Spinal cord (tissue), 10 donors: ENCODE results near the gene FAM193A. TPM values are rescaled to one million over a fixed set of nuclear protein-coding genes. Genes with fewer than 3 reads are reported as not detected.

Source experiments
- DNase-seq, 6 donors: peaks; one replicate each; pipeline versions ENCODE4 v3.0.0 to v3.0.0-alpha.2; 2013 to 2015; ENCODE audit warnings: low spot score in 6 of 6, low read depth in 4 of 6
- H3K27ac ChIP-seq: one replicate; pipeline ENCODE4 v1.5.1; 2013; ENCODE audit warnings: low read depth, low read length, control low read depth
- H3K27me3 ChIP-seq: one replicate; pipeline ENCODE4 v1.6.1; 2013; ENCODE audit warnings: low read length; ENCODE audit not compliant: control insufficient read depth, insufficient read depth
- H3K36me3 ChIP-seq: one replicate; pipeline ENCODE4 v1.6.1; 2013; ENCODE audit warnings: low read length; ENCODE audit not compliant: control insufficient read depth, insufficient read depth
- H3K4me1 ChIP-seq: one replicate; pipeline ENCODE4 v1.6.1; 2013; ENCODE audit warnings: low read length; ENCODE audit not compliant: control insufficient read depth, insufficient read depth
- H3K4me3 ChIP-seq: one replicate; pipeline ENCODE4 v1.5.1; 2013; ENCODE audit warnings: low read depth, low read length, control low read depth
- H3K9me3 ChIP-seq: one replicate; pipeline ENCODE4 v1.6.1; 2013; ENCODE audit warnings: low read length; ENCODE audit not compliant: control insufficient read depth, insufficient read depth
- WGBS: methylation state at CpG from one replicate; pipeline ENCODE4 v1.1.5; 2013; ENCODE audit warnings: missing lambda C conversion rate; ENCODE audit not compliant: insufficient coverage; 5-methylcytosine and 5-hydroxymethylcytosine counted together
- polyA plus RNA-seq, 2 donors: library from polyadenylated mRNA; unstranded; fragments of 120-200 nt; gene quantifications; one replicate each; pipeline ENCODE4 v1.2.1, GENCODE V29; 2013; ENCODE audit not compliant: insufficient read length in 2 of 2
- total RNA-seq, 2 donors: library from RNA; depleted of rRNA in 1 of 2; stranded (reverse); fragments of 120-200 nt in 1 of 2; fragments of >200 nt in 1 of 2; gene quantifications; one replicate each; pipeline versions ENCODE4 v1.2.3 to v1.2.4, GENCODE V29; 2013 to 2014
- donor health status: healthy.

The FAM193A gene
- total and polyA plus RNA-seq, 4 donors, result 16.2 to 35.1 (median 28.9) TPM

DNA sequence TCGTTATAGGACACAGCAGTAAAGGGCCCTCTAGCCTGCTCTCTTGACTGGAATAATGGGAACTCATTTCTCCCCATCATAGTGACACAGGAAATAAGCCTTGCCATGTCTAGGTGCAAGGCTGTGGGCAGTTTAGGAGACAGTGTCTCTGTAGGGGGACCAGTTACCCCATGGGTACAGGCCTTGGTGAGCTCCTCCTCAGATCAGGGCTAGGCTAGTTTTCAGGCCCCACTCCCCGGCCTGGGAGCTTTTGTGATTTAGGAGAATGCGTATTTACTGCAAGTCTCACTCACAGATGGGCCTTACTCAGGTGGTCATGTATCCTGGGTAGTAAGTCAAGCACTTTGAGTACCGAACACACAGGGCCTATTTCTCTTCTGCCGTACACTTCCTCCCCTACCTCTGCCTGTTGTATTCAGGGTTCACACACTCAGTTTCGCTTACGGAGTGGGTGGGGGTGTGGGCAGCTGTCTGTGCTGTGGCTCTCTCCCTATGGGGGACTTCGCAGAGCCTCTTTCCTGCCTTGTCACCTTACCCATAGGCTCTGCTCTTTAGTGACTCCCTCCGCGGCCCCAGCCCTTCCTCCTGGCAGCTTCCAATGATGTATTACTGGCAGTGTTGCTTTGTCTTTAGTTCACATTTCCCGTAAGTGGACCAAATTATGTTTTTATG is 34.2 kb downstream of the FAM193A start:
- no CpG with 5 or more reads among the region's 11 CpGs for WGBS
- Histone ChIP-seq H3K36me3 (no peaks in the 10 kb centered on the region), H3K4me3 (no peak overlapping the region), H3K27ac (no peak overlapping the region), H3K27me3 (no peaks in the 10 kb centered on the region), H3K4me1 (peaks cover 24% of the 10 kb centered on the region), H3K9me3 (no peaks in the 10 kb centered on the region)
- no peak for DNase-seq

DNA sequence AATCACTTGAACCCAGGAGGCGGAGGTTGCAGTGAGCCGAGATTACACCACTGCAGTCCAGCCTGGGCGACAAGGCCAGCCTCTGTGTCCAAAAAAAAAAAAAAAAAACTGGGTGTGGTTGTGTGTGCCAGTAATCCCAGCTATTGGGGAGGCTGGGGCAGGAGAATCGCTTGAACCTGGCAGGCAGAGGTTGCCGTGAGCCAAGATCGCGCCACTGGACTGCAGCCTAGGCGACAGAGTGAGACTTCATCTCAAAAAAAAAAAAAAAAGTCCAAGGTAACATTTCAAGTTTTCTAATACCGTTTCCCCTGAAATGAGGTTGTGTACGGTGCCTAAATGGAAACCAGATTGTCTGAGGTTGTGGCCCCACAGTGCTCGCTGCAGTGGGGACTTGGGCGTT is 35.6 kb downstream of the FAM193A start:
- no peak overlapping the region for H3K27ac ChIP-seq
- H3K4me3 ChIP-seq, result no peak overlapping the region
- DNase-seq, result no peak
- no peaks in the 10 kb centered on the region for H3K27me3 ChIP-seq
- peaks cover 24% of the 10 kb centered on the region for H3K4me1 ChIP-seq
- H3K36me3 ChIP-seq, result no peaks in the 10 kb centered on the region
- no peaks in the 10 kb centered on the region for H3K9me3 ChIP-seq
- WGBS, result 98% methylated on average over 6 of the region's 12 CpGs

DNA sequence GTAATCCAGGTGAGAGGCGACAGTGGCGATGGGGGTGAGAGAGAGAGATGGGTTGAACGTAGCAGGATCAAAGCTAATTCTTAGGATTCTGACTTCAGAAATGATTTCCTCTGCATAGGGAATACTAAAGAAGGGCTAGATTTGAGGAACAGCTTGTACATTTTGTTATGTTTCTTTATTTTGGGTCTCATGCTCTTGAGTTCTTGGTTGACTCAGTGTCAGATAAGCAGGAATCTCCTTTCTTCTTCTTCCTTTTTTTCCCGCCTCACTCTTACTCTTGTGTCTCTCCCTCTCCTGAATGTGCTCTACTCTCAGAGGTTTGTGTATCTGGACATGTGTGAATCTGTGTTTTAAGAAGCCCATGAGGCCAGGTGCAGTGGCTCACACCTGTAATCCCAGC is 36.4 kb downstream of the FAM193A start:
- DNase-seq, result no peak
- peaks cover 24% of the 10 kb centered on the region for H3K4me1 ChIP-seq
- no peak overlapping the region for H3K4me3 ChIP-seq
- H3K27me3 ChIP-seq, result no peaks in the 10 kb centered on the region
- no peaks in the 10 kb centered on the region for H3K9me3 ChIP-seq
- H3K27ac ChIP-seq, result no peak overlapping the region
- H3K36me3 ChIP-seq, result no peaks in the 10 kb centered on the region
- 93% methylated on average over 3 of the region's 4 CpGs for WGBS

DNA sequence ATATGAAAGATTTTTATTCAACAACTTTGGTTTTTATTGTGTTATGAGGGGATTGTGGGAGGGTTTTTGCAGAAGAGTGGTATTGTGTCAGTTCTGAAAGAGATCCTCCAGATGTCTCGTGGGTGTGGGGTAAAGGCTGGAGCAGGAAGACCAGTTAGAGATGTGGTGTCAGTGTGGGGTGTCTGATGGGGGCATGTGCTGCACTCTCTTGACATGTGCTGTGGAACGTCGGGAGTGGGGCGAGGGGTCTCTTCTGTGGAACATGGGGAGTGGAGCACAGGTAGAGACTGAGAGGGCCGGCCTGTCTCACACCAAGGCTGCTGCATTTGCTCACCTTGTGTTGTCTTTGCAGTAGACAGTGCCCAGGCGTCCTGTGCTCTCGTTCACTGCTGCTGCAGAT is 37.6 kb downstream of the FAM193A start:
- Histone ChIP-seq H3K4me3 (no peak overlapping the region), H3K9me3 (no peaks in the 10 kb centered on the region), H3K4me1 (peaks cover 24% of the 10 kb centered on the region), H3K27me3 (no peaks in the 10 kb centered on the region), H3K36me3 (no peaks in the 10 kb centered on the region), H3K27ac (no peak overlapping the region)
- no peak for DNase-seq
- 83% methylated on average over 6 of the region's 7 CpGs for WGBS

DNA sequence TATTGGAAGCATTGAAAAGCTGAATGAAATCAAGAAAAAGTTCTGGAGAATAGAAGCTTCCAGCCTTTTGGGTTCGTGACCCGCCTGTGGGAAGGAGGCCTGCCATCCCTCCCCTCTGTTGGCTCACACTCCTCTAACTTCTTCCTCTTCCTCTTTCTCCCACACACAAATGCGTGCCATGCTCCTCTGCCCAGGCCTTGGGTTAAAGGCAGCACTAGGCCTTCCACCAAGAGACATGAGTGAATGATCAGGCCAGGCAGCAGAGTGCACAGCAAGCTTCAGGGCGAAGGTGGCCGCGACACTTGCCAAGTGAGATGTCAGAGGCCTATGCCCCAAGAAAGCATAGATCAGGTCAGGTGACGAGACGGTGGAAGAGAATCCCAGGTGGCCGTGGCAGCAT is 38.4 kb downstream of the FAM193A start:
- Histone ChIP-seq H3K4me3 (no peak overlapping the region), H3K27me3 (no peaks in the 10 kb centered on the region), H3K36me3 (no peaks in the 10 kb centered on the region), H3K27ac (no peak overlapping the region), H3K9me3 (no peaks in the 10 kb centered on the region), H3K4me1 (peaks cover 24% of the 10 kb centered on the region)
- 88% methylated on average over 7 of the region's 9 CpGs for WGBS
- no peak for DNase-seq

DNA sequence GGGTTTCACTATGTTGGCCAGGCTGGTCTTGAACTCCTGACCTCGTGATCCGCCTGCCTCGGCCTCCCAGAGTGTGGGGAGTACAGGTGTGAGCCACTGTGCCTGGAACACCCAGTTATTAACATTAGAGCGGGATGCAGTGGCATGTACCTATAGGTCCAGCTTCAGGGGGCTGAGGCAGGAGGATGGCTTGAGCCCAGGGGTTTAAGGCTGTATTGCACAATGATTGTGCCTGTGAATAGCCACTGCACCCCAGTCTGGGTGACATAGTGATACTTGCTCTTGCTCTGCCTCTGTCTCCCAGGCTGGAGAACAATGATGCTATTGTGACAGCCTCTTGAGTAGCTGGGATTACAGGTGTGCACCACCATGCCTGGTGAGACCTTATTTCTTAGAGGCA is 39.8 kb downstream of the FAM193A start:
- Histone ChIP-seq H3K27ac (no peak overlapping the region), H3K36me3 (no peaks in the 10 kb centered on the region), H3K9me3 (no peaks in the 10 kb centered on the region), H3K4me3 (no peak overlapping the region), H3K27me3 (no peaks in the 10 kb centered on the region), H3K4me1 (peaks cover 16% of the 10 kb centered on the region)
- WGBS, result 99% methylated on average over 4 of the region's 4 CpGs
- DNase-seq, result no peak

DNA sequence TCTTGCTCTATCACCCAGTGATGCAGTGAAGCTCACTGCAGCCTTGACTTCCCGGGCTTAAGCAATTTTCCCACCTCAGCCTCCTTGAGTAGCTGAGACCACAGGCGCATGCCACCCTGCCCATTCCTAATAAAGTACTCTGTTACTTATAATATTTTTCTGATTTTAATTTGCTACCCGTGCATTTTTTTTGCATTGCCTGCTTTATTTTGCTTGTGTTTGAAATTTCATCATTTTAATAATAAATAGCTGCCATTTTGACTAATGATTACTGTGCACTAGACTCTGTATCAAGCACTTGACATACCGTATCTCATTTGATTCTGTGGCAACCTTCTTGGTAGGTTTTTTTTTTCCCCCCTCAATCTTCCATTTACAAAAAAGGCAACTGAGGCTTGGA is 41.7 kb downstream of the FAM193A start:
- Histone ChIP-seq H3K27ac (no peak overlapping the region), H3K36me3 (no peaks in the 10 kb centered on the region), H3K27me3 (no peaks in the 10 kb centered on the region), H3K9me3 (no peaks in the 10 kb centered on the region), H3K4me3 (no peak overlapping the region), H3K4me1 (peaks cover 18% of the 10 kb centered on the region)
- no CpG with 5 or more reads among the region's 4 CpGs for WGBS
- no peak for DNase-seq

DNA sequence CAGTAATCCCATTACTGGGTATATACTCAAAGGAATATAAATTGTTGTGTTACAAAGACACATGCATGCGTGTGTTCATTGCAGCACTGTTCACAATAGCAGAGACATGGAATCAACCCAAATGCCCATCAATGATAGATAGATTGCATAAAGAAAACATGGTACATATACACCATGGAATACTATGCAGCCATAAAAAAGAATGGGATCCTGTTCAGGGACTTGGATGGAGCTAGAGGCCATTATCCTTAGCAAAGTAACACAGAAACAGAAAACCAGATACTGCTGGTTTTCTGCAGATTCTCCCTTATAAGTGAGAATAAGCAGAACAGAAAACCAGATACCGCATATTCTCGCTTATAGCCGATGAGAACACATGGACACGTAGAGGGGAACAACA is 43.5 kb downstream of the FAM193A start:
- Histone ChIP-seq H3K27me3 (no peaks in the 10 kb centered on the region), H3K4me1 (peaks cover 12% of the 10 kb centered on the region), H3K36me3 (no peaks in the 10 kb centered on the region), H3K9me3 (no peaks in the 10 kb centered on the region), H3K27ac (no peak overlapping the region), H3K4me3 (no peak overlapping the region)
- 98% methylated on average over 5 of the region's 5 CpGs for WGBS
- no peak for DNase-seq

DNA sequence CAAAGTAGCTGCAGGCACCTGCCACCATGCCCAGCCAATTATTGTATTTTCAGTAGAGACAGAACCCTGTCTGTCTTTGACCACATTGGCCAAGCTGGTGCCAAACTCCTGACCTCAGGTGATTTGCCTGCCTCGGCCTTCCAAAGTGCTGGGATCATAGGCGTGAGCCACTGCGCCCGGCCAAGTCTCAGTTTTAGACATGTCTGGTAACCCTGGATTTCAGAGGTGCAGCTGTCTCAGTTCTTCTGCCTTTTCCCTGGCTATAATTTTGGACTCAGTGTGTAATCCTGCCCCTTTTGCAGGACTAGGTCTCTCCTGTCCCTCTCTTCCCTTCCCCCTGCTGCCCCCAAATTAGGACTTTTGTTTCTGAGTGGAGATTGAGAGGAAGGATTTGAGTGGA is 46.6 kb downstream of the FAM193A start:
- no peak for DNase-seq
- no peak overlapping the region for H3K27ac ChIP-seq
- no peaks in the 10 kb centered on the region for H3K36me3 ChIP-seq
- H3K27me3 ChIP-seq, result no peaks in the 10 kb centered on the region
- peaks cover 15% of the 10 kb centered on the region for H3K4me1 ChIP-seq
- no peaks in the 10 kb centered on the region for H3K9me3 ChIP-seq
- 87% methylated on average over 4 of the region's 4 CpGs for WGBS
- no peak overlapping the region for H3K4me3 ChIP-seq

DNA sequence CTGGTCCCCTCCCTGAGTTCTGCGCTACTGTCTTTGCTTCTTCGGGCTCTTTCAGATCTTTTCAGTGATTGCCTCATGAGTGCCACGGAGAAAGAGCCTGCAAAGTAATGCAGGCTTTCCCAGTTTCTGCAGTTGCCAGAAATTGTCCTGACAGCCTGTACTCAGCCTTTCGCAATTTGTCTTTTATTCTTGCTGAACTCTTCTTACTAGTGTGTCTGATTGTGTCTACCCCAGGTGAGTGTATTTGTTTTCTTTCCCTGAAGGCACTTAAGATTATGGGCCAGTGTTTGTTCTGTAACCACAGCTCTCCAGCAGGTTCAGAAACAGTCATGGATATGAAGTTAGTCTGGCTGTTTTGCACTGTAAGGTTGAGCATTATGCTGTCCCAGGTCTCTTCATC is 47.1 kb downstream of the FAM193A start:
- Histone ChIP-seq H3K36me3 (no peaks in the 10 kb centered on the region), H3K4me1 (peaks cover 15% of the 10 kb centered on the region), H3K27me3 (no peaks in the 10 kb centered on the region), H3K9me3 (no peaks in the 10 kb centered on the region), H3K27ac (no peak overlapping the region), H3K4me3 (no peak overlapping the region)
- 32% methylated on average over 4 of the region's 4 CpGs for WGBS
- no peak for DNase-seq
